ENCODE data around the gene SCYGR1. TPM values are rescaled to one million over a fixed set of nuclear protein-coding genes. Genes with fewer than 3 reads are reported as not detected.

The SCYGR1 gene
- total RNA-seq, 1 experiment from 2014 or later: not detected

DNA sequence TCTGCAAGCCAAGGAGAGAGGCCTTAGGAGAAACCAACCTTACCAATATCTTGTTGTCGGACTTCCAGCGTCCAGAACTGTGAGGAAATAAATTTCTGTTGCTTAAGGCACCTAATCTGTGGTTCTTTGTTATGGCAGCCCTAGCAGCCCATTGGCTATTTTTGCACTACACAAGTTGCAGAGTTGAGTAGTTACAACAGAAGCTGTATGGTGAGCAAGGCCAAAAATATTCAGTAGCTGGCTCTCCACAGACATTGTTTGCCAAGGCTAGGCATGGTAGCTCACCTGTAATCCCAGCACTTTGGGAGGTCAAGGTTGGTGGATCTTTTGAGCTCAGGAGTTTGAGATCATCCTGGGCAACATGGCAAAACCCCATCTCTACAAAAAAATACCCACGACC, 27.1 kb upstream of the SCYGR1 start:
- no TSS peak for BruUV-seq (replicated peaks)
- in situ Hi-C loops (cut with HindIII; ENCODE audit: low pct_unique_long_range_greater_than_20kb, low sequenced_read_pairs): no loop called here

DNA sequence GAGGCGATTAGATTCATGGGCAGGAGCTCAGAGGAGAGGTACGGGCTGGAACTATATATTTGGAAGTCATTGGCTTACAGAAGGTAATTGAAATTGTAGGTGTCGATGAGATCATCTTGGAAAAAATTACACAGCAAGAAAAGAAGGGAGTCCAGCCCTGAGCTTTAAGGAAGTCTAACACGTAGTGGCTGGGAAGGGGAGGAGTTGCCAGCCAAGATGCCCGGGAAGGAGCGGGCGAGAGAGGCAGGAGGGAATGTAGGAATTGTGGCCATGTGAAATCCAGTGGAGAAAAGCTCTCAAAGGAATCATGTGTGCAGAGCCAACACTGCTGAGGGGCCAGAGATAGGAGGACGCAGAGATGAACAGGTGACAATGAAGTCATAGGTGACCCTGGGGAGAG, 25.6 kb upstream of the SCYGR1 start:
- no peaks in the 10 kb centered on the region for H3K36me3 ChIP-seq (ENCODE audit: control insufficient read depth, insufficient read depth, low read length)
- H3K4me3 ChIP-seq (ENCODE audit: low read depth in 2 of 2, low read length in 2 of 2): no peak overlapping the region
- no peak for TF ChIP-seq POLR2AphosphoS5 (IDR thresholded peaks at IDR 0.05; ENCODE audit: low read depth, low read length)
- TF ChIP-seq, protein P1, sequence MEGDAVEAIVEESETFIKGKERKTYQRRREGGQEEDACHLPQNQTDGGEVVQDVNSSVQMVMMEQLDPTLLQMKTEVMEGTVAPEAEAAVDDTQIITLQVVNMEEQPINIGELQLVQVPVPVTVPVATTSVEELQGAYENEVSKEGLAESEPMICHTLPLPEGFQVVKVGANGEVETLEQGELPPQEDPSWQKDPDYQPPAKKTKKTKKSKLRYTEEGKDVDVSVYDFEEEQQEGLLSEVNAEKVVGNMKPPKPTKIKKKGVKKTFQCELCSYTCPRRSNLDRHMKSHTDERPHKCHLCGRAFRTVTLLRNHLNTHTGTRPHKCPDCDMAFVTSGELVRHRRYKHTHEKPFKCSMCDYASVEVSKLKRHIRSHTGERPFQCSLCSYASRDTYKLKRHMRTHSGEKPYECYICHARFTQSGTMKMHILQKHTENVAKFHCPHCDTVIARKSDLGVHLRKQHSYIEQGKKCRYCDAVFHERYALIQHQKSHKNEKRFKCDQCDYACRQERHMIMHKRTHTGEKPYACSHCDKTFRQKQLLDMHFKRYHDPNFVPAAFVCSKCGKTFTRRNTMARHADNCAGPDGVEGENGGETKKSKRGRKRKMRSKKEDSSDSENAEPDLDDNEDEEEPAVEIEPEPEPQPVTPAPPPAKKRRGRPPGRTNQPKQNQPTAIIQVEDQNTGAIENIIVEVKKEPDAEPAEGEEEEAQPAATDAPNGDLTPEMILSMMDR (IDR thresholded peaks at IDR 0.05): no peak
- TF ChIP-seq, protein P2, sequence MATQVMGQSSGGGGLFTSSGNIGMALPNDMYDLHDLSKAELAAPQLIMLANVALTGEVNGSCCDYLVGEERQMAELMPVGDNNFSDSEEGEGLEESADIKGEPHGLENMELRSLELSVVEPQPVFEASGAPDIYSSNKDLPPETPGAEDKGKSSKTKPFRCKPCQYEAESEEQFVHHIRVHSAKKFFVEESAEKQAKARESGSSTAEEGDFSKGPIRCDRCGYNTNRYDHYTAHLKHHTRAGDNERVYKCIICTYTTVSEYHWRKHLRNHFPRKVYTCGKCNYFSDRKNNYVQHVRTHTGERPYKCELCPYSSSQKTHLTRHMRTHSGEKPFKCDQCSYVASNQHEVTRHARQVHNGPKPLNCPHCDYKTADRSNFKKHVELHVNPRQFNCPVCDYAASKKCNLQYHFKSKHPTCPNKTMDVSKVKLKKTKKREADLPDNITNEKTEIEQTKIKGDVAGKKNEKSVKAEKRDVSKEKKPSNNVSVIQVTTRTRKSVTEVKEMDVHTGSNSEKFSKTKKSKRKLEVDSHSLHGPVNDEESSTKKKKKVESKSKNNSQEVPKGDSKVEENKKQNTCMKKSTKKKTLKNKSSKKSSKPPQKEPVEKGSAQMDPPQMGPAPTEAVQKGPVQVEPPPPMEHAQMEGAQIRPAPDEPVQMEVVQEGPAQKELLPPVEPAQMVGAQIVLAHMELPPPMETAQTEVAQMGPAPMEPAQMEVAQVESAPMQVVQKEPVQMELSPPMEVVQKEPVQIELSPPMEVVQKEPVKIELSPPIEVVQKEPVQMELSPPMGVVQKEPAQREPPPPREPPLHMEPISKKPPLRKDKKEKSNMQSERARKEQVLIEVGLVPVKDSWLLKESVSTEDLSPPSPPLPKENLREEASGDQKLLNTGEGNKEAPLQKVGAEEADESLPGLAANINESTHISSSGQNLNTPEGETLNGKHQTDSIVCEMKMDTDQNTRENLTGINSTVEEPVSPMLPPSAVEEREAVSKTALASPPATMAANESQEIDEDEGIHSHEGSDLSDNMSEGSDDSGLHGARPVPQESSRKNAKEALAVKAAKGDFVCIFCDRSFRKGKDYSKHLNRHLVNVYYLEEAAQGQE (IDR thresholded peaks at IDR 0.05; ENCODE audit: insufficient read depth in 1 of 2, low read depth in 2 of 2, low read length in 1 of 2): no peak
- H3K27ac ChIP-seq (ENCODE audit: low read length): no peak overlapping the region
- no TSS peak for BruUV-seq (replicated peaks)
- ATAC-seq (no peak), DNase-seq (ENCODE audit: low read depth, low spot score) (no peak)
- POLR2A ChIA-PET: no interaction called here
- H3K27me3 ChIP-seq (ENCODE audit: control insufficient read depth, insufficient read depth, low read length): no peaks in the 10 kb centered on the region
- intact Hi-C loops (cut with micrococcal nuclease; ENCODE audit: unreplicated experiment): no loop called here
- H3K4me1 ChIP-seq (ENCODE audit: control insufficient read depth, insufficient read depth, low read length): no peaks in the 10 kb centered on the region
- no peaks in the 10 kb centered on the region for H3K9me3 ChIP-seq (ENCODE audit: control insufficient read depth, insufficient read depth, low read depth, low read length)
- CTCF ChIA-PET: no interaction called here
- in situ Hi-C loops (cut with HindIII; ENCODE audit: low pct_unique_long_range_greater_than_20kb, low sequenced_read_pairs): no loop called here

More for the DNA sequence above, 27.1 kb upstream of the SCYGR1 start:
- Histone ChIP-seq H3K4me3 (ENCODE audit: low read depth in 2 of 2, low read length in 2 of 2) (no peak overlapping the region), H3K4me1 (ENCODE audit: control insufficient read depth, insufficient read depth, low read length) (no peaks in the 10 kb centered on the region), H3K27me3 (ENCODE audit: control insufficient read depth, insufficient read depth, low read length) (no peaks in the 10 kb centered on the region), H3K36me3 (ENCODE audit: control insufficient read depth, insufficient read depth, low read length) (no peaks in the 10 kb centered on the region), H3K9me3 (ENCODE audit: control insufficient read depth, insufficient read depth, low read depth, low read length) (no peaks in the 10 kb centered on the region), H3K27ac (ENCODE audit: low read length) (no peak overlapping the region)
- ChIA-PET POLR2A (interaction anchor here (0.6 to 0.7 kb wide), 2 partner anchors 8 to 342 kb away, joined by 3 to 5 read pairs; no protein-coding TSS in a partner anchor), CTCF (interaction anchor here (0.7 kb wide), 1 partner anchor 118 kb away, joined by 10 read pairs; no protein-coding TSS in a partner anchor)
- intact Hi-C loops (cut with micrococcal nuclease; ENCODE audit: unreplicated experiment): no loop called here
- TF ChIP-seq, protein P1 (IDR thresholded peaks at IDR 0.05): no peak
- no peak for TF ChIP-seq TCF7L2 (IDR thresholded peaks at IDR 0.05; ENCODE audit: low read depth, low read length)
- no peak for TF ChIP-seq SIN3A (IDR thresholded peaks at IDR 0.05; ENCODE audit: borderline replicate concordance, insufficient read depth, low read depth, low read length)
- TF ChIP-seq, protein P2 (IDR thresholded peaks at IDR 0.05; ENCODE audit: insufficient read depth in 1 of 2, low read depth in 2 of 2, low read length in 1 of 2): no peak
- TF ChIP-seq POLR2AphosphoS5 (IDR thresholded peaks at IDR 0.05; ENCODE audit: low read depth, low read length): no peak
- ATAC-seq (no peak), DNase-seq (ENCODE audit: low read depth, low spot score) (no peak)
